NCI-H146 (cell line): ENCODE measurements around the gene STK10.
"Not testable (repeated sequence)": the region's sequence is repeated elsewhere in the genome, so short reads cannot be mapped to it uniquely, and the experiment has no call there.

Source experiments
- DNase-seq: peaks from one replicate; lab custom pipeline; 2025; lab: John Stamatoyannopoulos, UW

STK10 gene

DNA sequence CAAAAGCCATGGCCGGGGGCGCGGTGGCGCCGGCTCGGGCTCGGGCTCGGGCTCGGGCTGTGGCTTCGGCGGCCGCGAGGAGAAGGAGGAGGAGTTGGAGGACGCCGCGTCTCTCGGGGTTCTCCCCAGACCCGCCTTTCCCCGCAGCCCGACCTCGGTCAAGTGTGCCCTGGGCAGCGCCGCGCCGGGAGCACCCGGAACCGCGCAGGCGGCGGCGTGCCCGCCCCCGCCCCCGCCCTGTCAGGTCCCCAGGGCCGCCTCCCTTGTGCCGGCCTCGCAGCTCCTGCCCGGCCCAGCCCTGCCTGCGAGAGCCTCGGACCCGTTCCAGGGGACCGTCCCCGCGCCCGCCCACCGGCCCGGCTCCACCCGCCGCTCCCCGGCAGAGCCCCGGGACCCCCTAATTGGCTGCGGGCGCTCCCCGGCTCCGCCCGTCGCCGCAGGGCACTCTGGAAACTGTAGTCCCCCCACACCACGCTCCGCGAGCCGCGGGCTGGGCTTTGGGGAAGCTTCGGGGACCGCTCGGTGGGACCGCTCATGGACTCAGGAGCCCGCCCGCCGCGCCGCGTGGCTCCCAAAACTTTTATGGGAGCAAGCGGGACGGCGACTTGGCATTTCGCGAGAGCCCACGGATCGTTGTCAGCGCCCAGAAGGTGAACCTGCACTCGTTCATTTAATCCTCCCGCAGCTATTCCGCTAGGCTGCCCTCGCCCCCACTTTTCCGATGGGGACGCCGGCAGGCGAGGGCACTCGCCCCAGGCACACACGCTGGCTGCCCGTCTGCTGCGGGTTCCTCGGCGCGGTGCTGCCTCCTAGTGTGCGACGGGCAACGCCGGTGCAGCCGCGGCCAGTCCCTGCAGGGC is at the start of gene STK10:
Gene STK10 (minus strand): TSS at position 192 of the 860 bp plus-strand sequence. CDS start 182 bp downstream, at position 10.
- DNase-seq = peak; percentile 83

DNA sequence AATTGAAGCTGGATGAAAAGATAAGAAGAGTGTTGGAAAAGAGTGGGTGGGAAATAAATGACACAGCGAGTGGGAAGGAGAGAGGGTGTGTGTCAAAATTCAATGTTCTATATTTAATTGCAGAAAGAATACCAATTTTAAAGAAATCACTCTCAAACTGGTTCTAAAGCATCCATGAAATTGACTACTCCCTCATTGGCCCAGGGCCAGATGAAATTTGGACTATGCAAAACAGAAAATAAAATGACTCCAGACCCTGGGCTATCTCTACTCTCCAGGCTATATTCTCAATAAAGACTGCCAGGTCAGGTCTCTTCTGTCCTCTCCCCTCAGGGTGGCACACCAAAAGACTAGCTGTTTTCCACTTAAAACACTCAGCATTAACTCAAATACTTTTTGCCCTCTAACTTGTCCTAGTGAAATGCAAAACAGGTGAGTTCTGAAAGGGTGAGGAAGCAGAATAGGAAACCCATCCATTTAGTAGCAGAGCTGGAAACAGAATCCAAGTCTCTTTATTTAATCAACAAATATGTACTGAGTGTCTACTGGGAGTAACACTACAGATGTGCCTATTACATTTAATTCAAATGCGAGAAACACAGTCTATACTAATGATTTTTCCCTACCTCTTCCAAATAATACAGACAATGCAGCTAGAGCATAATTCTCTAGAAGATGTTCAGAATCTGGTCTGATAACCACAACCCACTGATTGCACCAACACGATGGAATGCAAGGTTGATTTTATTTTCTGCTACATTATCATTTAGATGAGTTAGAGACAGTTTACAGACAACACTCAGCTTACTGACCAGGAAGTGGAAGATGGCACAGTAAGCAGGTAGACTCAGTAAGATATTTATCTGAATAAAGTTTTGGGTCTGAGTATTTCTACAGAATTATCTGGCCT is 48.1 kb upstream of the STK10 start:
- DNase-seq = no peak

DNA sequence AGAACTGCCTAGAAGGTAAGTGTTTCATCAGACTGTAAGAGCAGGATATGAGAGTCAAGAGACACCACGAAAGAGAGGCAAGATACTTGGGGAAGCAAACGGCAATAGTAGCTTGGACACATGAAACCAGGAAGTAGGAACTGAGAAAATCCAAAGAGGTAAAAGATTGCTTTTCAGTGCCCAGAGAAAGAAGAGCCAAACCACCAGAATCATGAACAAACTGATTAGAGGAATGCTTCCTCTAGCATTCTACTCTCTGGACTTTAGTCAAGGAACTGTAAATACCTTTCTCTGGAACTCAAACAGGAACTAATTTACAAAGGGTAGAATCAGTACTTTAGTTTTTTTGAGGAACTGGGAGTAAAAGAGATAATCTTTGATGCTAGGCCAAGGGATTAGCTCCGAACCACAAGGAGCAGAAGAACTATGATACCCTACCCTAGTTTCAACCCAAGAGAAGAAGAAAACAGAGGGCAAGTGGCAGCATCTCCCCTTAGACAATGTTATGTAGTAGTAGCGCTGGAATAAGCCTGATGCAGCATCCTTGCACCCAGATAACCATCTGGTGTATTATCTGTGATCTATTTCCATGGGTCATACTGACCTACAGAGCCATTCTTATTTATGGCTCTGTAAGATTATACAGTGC is 47.2 kb upstream of the STK10 start:
- DNase-seq = no peak

DNA sequence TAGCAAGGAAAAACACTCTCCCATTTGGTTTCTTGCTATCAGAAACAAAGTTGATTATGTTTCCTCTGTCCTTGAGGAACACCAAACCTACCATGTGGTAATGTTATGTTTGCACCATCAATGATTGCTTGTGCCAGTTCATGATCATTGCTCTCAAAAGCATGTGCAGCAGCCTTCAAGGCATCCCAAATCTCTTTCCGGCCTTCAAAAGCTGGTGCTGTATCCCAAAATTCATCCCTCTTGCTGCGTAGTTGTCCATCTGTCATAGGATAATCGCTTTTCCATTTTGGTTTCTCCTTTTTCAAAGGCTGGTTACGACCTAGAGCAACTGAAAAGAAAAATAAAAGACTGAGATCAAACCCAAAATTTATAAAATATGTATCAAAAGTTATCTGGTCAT is 46.0 kb upstream of the STK10 start:
- DNase-seq = no peak

DNA sequence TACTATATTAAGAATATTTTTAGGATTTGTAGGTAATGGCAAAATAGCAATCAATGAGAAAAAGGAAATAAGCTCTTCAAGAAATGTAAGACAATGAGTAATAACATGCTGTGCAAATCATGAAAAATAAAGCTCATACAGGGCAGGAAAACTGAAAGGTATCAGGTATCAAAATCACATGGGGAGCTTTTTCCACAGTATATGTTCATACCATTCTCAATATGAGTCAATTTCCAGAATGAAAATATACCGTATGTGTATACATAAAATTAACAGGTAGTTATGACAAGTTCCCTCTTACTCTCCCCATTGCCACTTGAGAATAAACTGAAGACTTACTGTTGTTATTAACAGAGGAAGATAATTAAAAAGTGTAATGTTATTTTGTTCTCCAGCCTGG is 41.9 kb upstream of the STK10 start:
- no peak for DNase-seq

DNA sequence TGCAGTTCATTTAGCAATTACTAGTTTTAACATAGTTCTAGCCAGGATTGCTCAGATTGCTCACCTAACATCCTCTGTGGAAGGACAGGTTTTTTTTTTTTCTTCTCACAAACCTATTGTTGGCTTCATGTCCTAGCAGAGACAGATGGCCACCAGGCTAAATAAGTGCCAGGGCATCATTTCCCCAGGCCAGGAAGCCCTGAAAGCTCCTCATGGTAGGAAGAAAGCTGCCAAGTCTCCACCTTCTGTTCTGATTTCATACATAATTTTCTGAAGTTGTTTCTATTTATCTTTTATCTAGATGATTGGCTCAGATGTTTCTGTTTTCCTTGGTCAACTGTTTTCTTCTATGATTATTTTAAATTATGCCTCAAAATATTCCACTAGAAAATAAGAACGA is 37.0 kb upstream of the STK10 start:
- no peak for DNase-seq

DNA sequence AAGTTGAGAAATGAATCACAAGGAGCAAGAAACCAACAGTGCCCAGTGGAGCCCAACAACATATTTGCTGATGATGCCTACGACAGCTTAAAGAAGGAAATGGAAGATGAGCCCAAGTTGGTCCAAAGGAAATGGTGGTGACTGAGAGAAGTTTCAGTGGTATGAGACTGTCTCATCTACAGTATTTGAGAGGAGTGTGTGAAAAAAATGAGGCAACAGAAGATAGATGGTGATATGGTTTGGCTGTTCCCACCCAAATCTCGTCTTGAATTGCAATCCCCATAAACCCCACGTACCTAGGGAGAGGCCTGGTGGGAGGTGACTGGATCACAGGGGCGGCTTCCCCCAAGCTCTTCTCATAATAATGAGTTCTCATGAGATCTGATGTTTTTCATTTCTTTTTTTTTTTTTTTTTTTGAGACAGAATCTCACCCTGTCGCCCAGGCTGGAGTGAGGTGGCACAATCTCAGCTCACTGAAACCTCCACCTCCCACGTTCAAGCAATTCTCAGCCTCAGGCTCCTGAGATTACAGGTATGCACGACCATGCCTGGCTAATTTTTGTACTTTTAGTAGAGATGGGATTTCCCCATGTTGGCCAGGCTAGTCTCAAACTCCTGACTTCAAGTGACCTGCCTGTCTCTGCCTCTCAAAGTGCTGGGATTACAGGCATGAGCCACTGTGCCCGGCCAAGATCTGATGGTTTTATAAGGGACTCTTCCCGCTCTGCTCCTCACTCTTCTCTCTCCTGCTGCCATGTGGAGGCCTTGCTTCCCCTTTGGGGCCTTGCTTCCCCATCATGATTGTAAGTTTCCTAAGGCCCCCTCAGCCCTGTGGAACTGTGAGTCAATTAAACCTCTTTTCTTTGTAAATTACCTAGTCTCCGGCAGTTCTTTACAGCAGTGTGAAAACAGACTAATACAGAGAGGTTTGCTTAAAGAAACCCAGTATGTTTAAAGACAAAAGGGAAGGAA is 36.2 kb upstream of the STK10 start:
- DNase-seq = no peak

DNA sequence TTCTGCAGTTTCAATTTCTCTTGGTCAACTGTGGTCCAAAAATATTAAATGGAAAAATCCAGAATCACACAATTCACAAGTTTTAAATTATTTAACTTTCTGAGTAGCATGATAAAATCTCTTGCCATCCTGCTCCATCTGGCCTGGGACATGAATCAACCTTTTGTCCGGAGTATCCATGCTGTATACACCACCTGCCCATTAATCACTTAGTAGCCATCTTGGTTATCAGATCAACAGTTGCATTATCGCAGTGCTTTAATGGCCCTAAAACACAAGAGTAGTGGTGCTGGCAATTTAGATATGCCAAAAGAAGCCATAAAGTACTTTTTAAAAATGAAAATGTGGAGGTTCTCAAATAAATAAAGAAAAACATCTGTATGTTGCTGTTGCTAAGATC is 31.3 kb upstream of the STK10 start:
- DNase-seq = peak; percentile 26

DNA sequence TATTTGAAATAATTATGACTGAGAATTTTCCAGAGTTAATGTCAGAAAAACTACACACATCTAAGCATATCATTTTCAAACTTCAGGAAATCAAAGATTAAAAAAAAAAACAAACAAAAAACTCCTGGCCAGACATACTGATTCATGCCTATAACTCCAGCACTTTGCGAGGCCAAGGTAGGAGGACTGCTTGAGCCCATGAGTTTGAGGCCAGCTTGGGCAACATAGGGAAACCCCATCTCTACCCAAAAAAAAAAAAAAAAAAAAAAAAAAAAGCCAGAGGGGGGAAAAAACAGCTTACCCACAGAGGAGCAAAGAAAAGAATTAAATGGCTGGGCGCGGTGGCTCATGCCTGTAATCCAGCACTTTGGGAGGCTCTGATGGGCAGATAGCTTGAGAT is 28.3 kb upstream of the STK10 start:
- no peak for DNase-seq

DNA sequence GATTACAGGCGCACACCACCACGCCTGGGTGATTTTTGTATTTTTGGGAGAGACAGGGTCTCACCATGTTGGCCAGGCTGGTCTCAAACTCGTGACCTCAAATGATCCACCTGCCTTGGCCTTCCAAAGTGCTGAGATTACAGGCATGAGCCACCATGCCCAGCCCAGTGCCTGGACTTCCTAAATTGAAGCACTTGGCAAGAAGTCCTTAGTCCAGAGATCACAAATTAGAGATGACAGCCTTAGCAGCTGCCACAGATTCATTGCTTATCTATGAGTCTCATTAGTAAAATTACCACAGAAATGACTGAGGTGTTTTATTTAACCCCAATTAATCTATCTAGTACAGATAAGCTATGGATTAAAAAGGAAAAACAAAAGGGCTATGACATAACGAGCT is 25.1 kb upstream of the STK10 start:
- no peak for DNase-seq

DNA sequence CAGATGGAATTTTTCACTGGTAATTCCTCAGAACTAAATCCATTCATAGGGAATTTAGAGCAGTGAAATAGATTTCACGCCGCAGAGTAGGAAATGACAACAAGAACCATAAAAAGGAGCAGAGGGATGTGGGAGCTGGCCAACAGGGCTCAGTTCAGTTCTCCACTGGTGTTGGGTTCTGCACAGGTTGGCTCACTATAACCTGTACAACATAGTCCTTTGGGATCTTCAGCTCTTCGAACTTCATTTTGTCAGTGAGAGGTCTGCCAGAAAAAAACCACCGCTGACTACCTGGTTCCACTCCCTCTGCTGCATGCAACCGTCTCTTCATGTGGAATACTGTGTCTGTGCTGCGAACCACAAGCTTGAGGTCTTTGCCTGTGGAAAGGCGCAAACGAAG is 23.7 kb upstream of the STK10 start:
- no peak for DNase-seq

DNA sequence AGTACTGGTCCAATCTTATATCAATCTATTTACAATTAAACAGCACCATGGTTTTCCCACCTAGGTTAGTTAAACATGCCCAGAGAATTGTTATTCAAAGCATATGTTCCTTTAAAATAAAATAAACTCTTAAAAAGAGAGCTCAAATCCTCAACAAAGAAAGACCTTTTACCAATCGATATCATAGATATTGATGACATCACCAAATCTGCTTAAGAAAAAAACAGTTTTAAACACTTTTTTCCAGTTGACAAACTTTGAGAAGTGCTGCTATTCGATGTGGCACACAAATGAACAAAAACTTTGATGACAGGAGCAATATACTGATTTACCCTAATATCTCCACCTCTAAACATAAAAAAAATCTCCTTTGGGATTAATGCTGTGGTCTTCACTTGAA is 21.7 kb upstream of the STK10 start:
- DNase-seq = no peak

DNA sequence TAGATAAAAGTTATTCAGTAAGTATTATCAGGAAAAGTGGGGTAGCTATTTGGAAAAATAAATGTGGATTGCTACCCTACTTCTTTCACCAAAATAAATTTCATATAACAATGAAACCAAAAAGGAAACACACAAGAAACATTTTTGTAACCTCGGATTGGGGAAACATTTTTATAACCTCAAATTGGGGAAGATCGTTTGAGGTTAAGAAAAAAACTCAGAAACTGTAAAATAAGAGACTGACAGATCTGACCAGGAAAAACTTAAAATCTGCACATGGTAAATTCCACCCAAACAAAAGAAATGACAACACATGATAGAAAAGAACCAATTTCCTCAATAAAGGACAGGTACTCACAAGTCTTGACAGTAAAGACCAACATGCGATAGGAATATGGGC is 19.5 kb upstream of the STK10 start:
- DNase-seq = no peak

DNA sequence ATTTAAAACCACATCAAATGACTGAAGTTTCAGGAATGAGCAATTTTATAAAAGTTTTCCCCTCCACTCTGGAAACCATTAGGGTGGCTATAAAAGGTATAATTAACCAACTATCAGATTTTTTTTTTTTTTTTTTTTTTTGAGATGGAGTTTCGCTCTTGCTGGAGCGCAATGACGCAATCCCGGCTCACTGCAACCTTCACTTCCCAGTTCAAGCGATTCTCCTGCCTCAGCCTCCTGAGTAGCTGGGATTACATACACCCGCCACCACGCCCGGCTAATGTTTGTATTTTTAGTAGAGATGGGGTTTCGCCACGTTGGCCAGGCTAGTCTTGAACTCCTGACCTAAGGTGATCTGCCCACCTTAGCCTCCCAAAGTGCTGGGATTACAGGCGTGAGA is 18.0 kb upstream of the STK10 start:
- DNase-seq = not testable (repeated sequence)

DNA sequence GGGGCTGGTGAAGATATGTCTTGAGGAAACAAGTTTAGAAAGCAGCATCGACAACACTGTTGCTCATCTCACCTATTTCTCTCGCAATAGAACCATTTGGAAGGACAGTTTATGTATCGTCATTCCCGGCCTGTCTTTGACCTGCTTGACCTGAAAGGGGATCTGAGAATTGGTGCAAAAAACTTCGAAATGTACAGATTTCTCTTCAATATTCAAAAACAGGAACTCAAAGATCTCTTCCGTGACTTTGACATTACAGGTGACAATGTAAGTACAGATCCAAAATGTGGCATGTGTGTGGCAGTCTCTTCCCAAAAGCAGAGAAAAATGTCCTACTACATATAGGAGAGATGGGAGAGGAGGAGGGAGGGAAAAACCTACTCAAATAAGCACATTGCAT is 12.5 kb upstream of the STK10 start:
- no peak for DNase-seq

DNA sequence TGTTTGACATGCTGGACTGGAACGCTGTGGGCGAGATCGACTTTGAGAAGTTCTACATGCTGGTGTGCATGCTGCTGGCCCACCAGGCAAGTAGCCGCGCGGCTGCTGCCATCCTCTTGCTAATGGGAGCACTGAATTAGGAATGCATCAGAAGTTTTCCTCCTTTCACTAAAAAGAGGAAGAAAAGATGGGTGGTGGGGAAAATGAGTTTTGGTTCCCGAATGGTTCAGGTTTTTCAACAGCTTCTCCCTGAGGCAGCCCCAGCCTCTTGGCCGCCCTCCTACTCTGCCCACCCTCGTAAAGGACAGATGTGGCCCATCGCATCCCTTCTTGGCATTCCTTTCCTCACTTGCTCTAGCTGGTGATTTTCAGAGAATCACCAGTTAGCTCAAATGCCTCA is 11.4 kb upstream of the STK10 start:
- no peak for DNase-seq

DNA sequence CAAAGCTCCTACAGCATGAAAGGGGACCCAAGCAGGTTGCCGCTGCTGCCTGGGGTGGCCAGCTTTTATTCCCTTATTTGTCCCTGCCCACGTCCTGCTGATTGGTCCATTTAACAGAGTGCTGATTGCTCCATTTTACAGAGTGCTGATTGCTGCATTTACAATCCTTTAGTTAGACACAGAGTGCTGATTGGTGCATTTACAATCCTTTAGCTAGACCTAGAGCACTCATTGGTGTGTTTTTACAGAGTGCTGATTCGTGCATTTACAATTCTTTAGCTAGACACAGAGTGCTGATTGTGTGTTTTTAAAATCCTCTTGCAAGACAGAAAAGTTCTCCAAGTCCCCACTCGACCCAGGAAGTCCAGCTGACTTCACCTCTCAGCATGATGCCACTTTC is 9.8 kb upstream of the STK10 start:
- not testable (repeated sequence) for DNase-seq

DNA sequence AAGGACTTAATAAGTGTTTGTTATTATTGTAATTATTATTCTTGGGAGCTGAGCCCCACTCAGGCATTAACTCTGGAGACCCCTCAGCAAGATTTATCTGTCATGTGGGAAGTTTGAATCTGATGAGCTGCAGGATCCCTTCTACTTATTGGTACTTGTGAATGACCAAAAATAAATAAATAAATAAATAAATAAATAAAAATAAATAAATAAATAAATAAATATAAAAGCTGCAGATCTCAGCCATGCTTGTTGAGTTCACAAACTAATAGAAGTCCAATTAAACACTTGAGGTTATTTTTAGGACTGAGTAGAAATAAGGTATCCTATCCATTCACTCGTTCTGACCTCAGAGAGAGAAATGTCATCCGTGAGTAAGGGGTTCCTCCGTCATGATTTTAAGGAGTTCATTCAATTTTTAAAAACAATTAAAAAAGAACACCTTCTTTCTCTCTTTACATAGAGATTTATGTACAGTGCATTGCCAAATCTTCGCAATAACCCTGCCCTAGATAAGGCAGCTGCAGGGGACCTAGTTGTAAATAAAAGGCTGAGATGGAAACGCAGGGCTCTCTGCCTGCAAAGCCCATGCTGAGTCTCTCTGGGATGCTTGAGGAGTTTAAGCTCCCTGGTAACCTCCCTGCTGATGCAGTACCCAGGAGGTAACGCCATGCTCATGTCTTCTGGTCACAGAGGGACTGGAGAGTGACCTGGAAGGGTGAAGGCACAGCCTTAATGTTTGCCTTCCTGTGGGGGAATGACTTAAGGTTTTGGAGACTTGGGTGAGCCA is 7.2 kb upstream of the STK10 start:
- peak; percentile 11 for DNase-seq

DNA sequence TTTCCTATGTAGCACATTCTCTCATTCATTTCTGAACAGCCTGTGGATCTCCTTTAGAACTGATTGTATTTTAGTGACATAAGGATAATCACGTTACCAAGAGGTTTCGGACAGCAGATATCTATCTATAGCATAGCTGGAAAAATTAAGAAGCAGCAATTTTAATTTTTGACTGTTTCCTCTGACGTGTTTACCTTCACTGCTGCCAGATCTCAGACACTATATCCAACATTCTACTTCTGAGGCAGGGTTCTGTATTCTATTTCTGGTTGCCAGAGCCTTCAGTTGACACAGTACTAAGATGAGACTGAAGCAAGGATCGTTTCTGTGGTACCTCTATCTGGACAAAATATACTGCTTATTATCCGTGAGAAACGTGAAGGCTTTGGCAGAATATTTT is 5.8 kb upstream of the STK10 start, which contains the start of gene EFCAB9:
Gene EFCAB9 (plus strand): TSS at position 301 of the 400 bp plus-strand sequence. CDS start 1 bp downstream, at position 302.
- no peak for DNase-seq

DNA sequence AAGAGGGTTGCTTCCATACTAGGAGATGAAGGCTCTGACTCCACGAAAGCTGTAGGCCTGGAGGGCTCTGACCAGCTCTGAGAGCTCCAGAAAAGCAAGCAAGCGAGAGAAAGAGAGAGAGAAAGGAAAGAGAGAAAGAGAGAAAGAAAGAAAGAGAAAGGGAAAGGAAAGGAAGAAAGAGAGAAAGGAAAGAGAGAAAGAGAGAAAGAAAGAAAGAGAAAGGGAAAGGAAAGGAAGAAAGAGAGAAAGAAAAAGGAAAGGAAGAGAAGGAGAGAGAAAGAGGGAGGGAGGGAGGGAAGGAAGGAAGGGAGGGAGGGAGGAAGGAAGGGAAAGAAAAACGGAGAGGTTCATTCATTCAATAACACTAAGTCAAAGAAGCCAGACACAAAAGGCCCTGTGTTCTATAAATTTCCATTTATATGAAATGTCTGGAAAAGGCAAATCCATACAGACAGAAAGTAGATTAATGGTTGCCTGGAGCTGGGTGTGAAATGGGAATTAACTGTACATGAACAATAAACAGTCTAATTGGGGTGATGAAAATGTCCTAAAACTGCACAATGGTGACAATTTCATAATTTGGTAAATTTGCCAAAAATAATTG is 1.8 kb upstream of the STK10 start:
- DNase-seq = no peak
